ENCODE measurements around the gene CCND2. TPM values are rescaled to one million over a fixed set of nuclear protein-coding genes. Genes with fewer than 3 reads are reported as not detected.

Gene CCND2
- polyA plus RNA-seq, 3 donors: 3.6 to 6.8 (median 3.9) TPM

DNA sequence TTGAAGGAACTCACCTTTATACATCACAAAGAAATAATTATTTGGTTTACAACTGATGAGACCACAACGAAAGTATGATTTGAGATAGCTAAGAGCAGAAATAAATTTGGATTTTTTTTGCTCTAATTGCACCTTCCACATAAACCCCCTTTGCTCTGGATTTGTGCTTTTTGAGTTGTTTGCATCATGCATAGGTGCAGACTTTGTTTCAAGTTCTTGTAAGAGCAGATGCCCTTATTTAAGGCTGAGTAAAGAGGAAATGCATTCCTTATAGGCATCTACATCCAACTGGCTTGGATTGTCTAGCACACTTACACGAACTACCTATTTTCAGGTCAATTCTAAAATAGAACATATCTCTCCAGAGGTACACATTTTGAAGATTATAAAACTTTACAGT lies 6.6 kb upstream of the CCND2 start:
- Mint-ChIP-seq H3K4me3 (peak overlapping the region in 1 of 2 donors; percentile 13), H3K36me3 (no peaks in the 10 kb centered on the region), H3K27me3 (ENCODE audit: low read depth in 3 of 3) (peaks cover 44 to 57% (median 47%) of the 10 kb centered on the region in 3 donors), H3K4me1 (peaks cover 25% of the 10 kb centered on the region), H3K9me3 (peaks cover 0 to 6% (median 3%) of the 10 kb centered on the region in 7 donors), H3K27ac (no peak overlapping the region)
- H3K4me3 ChIP-seq (replicated peaks in 1 of 3; ENCODE audit: low read depth in 2 of 3, low read length in 3 of 3): no peak overlapping the region
- no peaks in the 10 kb centered on the region for H3K36me3 ChIP-seq (replicated peaks in 1 of 2; ENCODE audit: control insufficient read depth in 1 of 2, insufficient read depth in 2 of 2, low read length in 2 of 2)
- 80% methylated on average over 1 of the region's 2 CpGs for WGBS (ENCODE audit: insufficient coverage)
- no peak overlapping the region for H3K27ac ChIP-seq (ENCODE audit: low read depth in 1 of 2, low read length in 2 of 2)
- H4K20me1 ChIP-seq (ENCODE audit: insufficient read depth, low read length): no peaks in the 10 kb centered on the region
- intact Hi-C loops (cut with micrococcal nuclease): no loop called here
- TF ChIP-seq, protein P1, sequence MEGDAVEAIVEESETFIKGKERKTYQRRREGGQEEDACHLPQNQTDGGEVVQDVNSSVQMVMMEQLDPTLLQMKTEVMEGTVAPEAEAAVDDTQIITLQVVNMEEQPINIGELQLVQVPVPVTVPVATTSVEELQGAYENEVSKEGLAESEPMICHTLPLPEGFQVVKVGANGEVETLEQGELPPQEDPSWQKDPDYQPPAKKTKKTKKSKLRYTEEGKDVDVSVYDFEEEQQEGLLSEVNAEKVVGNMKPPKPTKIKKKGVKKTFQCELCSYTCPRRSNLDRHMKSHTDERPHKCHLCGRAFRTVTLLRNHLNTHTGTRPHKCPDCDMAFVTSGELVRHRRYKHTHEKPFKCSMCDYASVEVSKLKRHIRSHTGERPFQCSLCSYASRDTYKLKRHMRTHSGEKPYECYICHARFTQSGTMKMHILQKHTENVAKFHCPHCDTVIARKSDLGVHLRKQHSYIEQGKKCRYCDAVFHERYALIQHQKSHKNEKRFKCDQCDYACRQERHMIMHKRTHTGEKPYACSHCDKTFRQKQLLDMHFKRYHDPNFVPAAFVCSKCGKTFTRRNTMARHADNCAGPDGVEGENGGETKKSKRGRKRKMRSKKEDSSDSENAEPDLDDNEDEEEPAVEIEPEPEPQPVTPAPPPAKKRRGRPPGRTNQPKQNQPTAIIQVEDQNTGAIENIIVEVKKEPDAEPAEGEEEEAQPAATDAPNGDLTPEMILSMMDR (IDR thresholded peaks at IDR 0.05): no peak
- no peak overlapping the region for H3K9ac ChIP-seq (ENCODE audit: insufficient read depth, low read length, poor library complexity, severe bottlenecking)
- peaks cover 38 to 52% of the 10 kb centered on the region in 2 donors for H3K27me3 ChIP-seq (ENCODE audit: control insufficient read depth in 2 of 2, insufficient read depth in 2 of 2, low read length in 2 of 2)
- H3K4me1 ChIP-seq (ENCODE audit: control insufficient read depth in 1 of 2, insufficient read depth in 2 of 2, low read length in 2 of 2): peaks cover 32 to 34% of the 10 kb centered on the region in 2 donors
- no peaks in the 10 kb centered on the region for H3K79me2 ChIP-seq (ENCODE audit: insufficient read depth, low read length)
- no peak overlapping the region for H3K4me2 ChIP-seq (replicated peaks; ENCODE audit: extremely low read depth, low read length, poor library complexity, severe bottlenecking)
- no peak for DNase-seq
- no peak overlapping the region for H2AFZ ChIP-seq (ENCODE audit: insufficient read depth, low read depth, low read length, poor library complexity, severe bottlenecking)
- no peaks in the 10 kb centered on the region for H3K9me3 ChIP-seq (replicated peaks in 1 of 2; ENCODE audit: control insufficient read depth in 1 of 2, insufficient read depth in 1 of 2, low read length in 2 of 2)

DNA sequence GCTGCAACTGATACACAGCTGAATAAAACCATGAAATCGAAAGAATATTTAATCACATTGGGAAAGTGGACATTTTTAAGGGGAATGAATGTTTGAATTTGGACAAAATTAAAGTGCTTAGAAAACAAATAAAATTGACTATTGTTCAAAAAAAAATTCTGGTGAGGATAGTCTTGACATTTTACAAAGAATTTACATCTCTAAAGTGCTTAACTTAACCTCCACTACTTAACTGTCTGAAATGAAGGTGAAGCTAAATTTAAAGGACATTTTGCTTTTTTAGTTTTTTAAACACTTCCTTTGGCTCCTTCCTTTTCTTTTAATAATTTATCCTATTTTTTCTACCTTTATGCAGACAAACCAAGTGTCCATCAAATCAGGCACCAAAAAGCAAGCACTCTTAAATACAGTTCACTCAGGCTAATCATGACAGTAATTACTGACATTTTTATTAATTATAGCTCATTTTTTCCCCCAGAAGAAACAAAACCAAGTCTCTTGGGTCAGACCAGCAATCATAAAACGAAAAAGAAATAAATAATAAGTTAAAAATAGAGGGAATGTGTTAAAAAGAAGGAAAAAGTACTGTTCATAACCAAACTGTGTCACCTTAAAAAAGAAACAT lies 5.7 kb upstream of the CCND2 start:
- no peaks in the 10 kb centered on the region for H4K20me1 ChIP-seq (ENCODE audit: insufficient read depth, low read length)
- H3K4me1 ChIP-seq (ENCODE audit: control insufficient read depth in 1 of 2, insufficient read depth in 2 of 2, low read length in 2 of 2): peaks cover 40 to 42% of the 10 kb centered on the region in 2 donors
- no peak overlapping the region for H3K4me2 ChIP-seq (replicated peaks; ENCODE audit: extremely low read depth, low read length, poor library complexity, severe bottlenecking)
- Mint-ChIP-seq H3K4me3 (peak overlapping the region in 1 of 2 donors; percentile 97), H3K27me3 (ENCODE audit: low read depth in 3 of 3) (peaks cover 50 to 62% (median 54%) of the 10 kb centered on the region in 3 donors), H3K4me1 (peaks cover 30% of the 10 kb centered on the region), H3K36me3 (no peaks in the 10 kb centered on the region), H3K9me3 (peaks cover 0 to 6% (median 3%) of the 10 kb centered on the region in 7 donors), H3K27ac (peak overlapping the region in 1 of 7 donors; percentile 87)
- DNase-seq: no peak
- WGBS (ENCODE audit: insufficient coverage): no CpG with 5 or more reads among the region's 2 CpGs
- H3K27ac ChIP-seq (ENCODE audit: low read depth in 1 of 2, low read length in 2 of 2): no peak overlapping the region
- no peak overlapping the region for H2AFZ ChIP-seq (ENCODE audit: insufficient read depth, low read depth, low read length, poor library complexity, severe bottlenecking)
- no peak overlapping the region for H3K4me3 ChIP-seq (replicated peaks in 1 of 3; ENCODE audit: low read depth in 2 of 3, low read length in 3 of 3)
- H3K9ac ChIP-seq (ENCODE audit: insufficient read depth, low read length, poor library complexity, severe bottlenecking): no peak overlapping the region
- peaks cover 38 to 59% of the 10 kb centered on the region in 2 donors for H3K27me3 ChIP-seq (ENCODE audit: control insufficient read depth in 2 of 2, insufficient read depth in 2 of 2, low read length in 2 of 2)
- TF ChIP-seq, protein P1 (IDR thresholded peaks at IDR 0.05): no peak
- no peaks in the 10 kb centered on the region for H3K79me2 ChIP-seq (ENCODE audit: insufficient read depth, low read length)
- no peaks in the 10 kb centered on the region for H3K36me3 ChIP-seq (replicated peaks in 1 of 2; ENCODE audit: control insufficient read depth in 1 of 2, insufficient read depth in 2 of 2, low read length in 2 of 2)
- H3K9me3 ChIP-seq (replicated peaks in 1 of 2; ENCODE audit: control insufficient read depth in 1 of 2, insufficient read depth in 1 of 2, low read length in 2 of 2): no peaks in the 10 kb centered on the region
- intact Hi-C loops (cut with micrococcal nuclease): loop anchor here in 1 of 2 donors (2.0 kb wide), 1 partner anchor 53 kb away; no protein-coding TSS in a partner anchor
